GM23338 (cell line): ENCODE data around the gene PRKAB2.

Experiments
- CREB1 ChIP-seq: fragments of 250-450 bp; sonication (Bioruptor Pico); IDR thresholded peaks from 2 replicates; pipeline ENCODE4 v1.5.0; 2020; ENCODE audit warnings: low read depth, mild to moderate bottlenecking, moderate library complexity
- EZH2 ChIP-seq: fragments of 200-600 bp; sonication (generic); IDR thresholded peaks from one replicate; pipeline ENCODE4 v1.8.0; 2017; ENCODE audit warnings: antibody characterized with exemption, mild to moderate bottlenecking, low read depth; ENCODE audit not compliant: unreplicated experiment
- EZH2phosphoT487 ChIP-seq: fragments of 200-600 bp; sonication (generic); IDR thresholded peaks from one replicate; pipeline ENCODE4 v1.8.1; 2018; ENCODE audit warnings: antibody characterized with exemption; ENCODE audit not compliant: unreplicated experiment
- JUNB ChIP-seq: IDR thresholded peaks from one replicate; pipeline ENCODE4 v1.6.1; 2016; ENCODE audit warnings: antibody characterized with exemption; ENCODE audit not compliant: unreplicated experiment
- NANOG ChIP-seq: IDR thresholded peaks from 2 replicates; pipeline ENCODE4 v1.6.1; 2016; ENCODE audit warnings: antibody characterized with exemption, borderline replicate concordance
- POLR2AphosphoS5 ChIP-seq: IDR thresholded peaks from 2 replicates; pipeline ENCODE4 v1.6.1; 2016; ENCODE audit warnings: antibody characterized with exemption, low read depth
- REST ChIP-seq: IDR thresholded peaks from one replicate; pipeline ENCODE4 v1.6.1; 2018; ENCODE audit warnings: antibody characterized with exemption; ENCODE audit not compliant: unreplicated experiment
- STAT1 ChIP-seq: IDR thresholded peaks from one replicate; pipeline ENCODE4 v1.6.1; 2016; ENCODE audit warnings: antibody characterized with exemption; ENCODE audit not compliant: unreplicated experiment
- ZNF331 ChIP-seq: fragments of 250-450 bp; sonication (Bioruptor Pico); IDR thresholded peaks from 2 replicates; pipeline ENCODE4 v1.5.0; 2020; ENCODE audit warnings: low read depth, mild to moderate bottlenecking, moderate library complexity
- TF ChIP-seq, protein P1 (sequence below), 2 experiments: fragments of 200-600 bp in 1 of 2; sonication (generic) in 1 of 2; conservative IDR thresholded peaks; 2 replicates each; pipeline versions ENCODE4 v1.5.1 to v1.6.1; 2016 to 2017; ENCODE audit warnings: antibody characterized with exemption in 2 of 2, low read depth in 2 of 2, mild to moderate bottlenecking in 2 of 2, moderate library complexity in 1 of 2

- TF ChIP-seq, protein P1, sequence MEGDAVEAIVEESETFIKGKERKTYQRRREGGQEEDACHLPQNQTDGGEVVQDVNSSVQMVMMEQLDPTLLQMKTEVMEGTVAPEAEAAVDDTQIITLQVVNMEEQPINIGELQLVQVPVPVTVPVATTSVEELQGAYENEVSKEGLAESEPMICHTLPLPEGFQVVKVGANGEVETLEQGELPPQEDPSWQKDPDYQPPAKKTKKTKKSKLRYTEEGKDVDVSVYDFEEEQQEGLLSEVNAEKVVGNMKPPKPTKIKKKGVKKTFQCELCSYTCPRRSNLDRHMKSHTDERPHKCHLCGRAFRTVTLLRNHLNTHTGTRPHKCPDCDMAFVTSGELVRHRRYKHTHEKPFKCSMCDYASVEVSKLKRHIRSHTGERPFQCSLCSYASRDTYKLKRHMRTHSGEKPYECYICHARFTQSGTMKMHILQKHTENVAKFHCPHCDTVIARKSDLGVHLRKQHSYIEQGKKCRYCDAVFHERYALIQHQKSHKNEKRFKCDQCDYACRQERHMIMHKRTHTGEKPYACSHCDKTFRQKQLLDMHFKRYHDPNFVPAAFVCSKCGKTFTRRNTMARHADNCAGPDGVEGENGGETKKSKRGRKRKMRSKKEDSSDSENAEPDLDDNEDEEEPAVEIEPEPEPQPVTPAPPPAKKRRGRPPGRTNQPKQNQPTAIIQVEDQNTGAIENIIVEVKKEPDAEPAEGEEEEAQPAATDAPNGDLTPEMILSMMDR (conservative IDR thresholded peaks at IDR 0.05; ENCODE audit: low read depth in 2 of 2), result no peak
- no peak for TF ChIP-seq EZH2phosphoT487
- TF ChIP-seq CREB1 (CRISPR knock-in tag), result no peak
- TF ChIP-seq REST, result no peak
- no peak for TF ChIP-seq POLR2AphosphoS5
- TF ChIP-seq ZNF331 (CRISPR knock-in tag), result no peak
- no peak for TF ChIP-seq STAT1
- no peak for TF ChIP-seq JUNB
- TF ChIP-seq EZH2, result no peak
- TF ChIP-seq NANOG, result no peak
Observed at GRCh38 chr1:147189514-147189913, 17.2 kb upstream of the PRKAB2 start.
